CD4-positive, alpha-beta T cell treated with Interleukin-12 subunit alpha and Interleukin-12 subunit beta, for 1 hour (primary cell): ENCODE results near the gene NAPEPLD.
"Not testable (repeated sequence)": the region's sequence is repeated elsewhere in the genome, so short reads cannot be mapped to it uniquely, and the experiment has no call there.

Experiments used
- DNase-seq: peaks from one replicate; pipeline ENCODE4 v3.0.0-alpha.2; 2020

Gene NAPEPLD

DNA sequence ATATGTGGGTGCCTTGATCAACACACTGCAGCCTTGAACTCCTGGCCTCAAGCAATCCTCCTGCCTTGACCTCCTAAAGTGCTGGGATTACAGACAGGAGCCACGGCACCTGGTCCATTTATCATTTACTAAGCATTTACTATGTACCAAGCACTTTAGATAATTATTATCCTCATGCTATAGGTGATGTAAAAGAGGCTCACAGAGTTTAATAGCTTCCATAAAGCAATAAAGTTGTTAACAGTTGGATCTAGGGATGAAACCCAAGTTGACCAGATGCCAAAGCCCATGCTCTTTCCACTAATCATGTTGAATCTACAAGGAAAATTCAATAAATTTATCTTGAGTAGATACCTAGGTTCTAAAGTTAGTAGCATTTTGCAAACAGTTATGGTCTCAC lies 5.0 kb downstream of the NAPEPLD start:
- DNase-seq: no peak

DNA sequence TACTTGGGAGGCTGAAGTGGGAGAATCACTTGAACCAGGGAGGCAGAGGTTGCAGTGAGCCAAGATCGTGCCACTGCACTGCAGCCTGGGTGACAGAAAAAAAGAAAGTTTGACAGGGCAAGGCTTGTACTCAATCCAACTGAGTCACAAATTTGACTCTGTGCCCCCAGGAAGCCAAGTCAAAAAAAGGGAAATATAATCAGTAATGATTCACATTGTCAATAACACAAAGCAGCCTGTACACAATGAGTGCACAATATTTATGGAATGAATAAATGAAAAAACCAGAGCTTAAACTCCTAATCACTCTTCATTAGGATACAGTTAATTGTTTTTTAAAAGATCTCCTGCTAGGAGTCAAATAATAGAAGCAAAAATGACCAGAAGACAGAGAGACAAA lies 6.4 kb downstream of the NAPEPLD start:
- no peak for DNase-seq

DNA sequence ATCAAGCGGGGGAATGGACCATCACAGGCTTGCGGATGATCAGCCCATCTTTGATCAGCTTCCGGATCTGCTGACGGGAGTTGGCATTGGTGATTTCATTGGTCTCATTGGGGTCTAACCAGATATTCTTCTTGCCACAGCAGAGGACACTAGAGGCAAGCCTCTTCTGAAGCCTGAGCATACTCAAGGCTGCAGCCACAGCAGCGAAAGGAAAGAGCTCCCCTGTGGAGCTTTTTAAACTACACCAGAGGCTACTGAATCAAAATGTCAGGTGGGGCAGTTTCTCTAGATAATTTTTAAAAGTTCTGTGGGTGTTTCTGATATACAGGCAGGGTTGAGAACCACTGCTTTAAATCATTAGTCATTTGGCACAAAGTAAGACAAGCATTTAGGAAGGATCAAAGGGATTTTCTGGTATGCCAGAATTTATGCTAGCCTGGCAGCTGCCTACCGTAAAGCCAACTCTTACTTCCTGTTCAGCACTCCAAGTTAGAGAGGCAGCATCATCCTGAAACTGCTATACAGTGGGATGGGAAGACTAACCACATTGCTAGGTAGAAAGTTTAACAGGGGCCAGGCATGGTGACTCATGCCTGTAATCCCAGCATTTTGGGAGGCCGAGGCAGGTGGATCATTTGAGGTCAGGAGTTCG lies 7.0 kb downstream of the NAPEPLD start:
- no peak for DNase-seq

GRCh38 chr7:103140685-103141084 lies 8.2 kb downstream of the NAPEPLD start:
- no peak for DNase-seq

DNA sequence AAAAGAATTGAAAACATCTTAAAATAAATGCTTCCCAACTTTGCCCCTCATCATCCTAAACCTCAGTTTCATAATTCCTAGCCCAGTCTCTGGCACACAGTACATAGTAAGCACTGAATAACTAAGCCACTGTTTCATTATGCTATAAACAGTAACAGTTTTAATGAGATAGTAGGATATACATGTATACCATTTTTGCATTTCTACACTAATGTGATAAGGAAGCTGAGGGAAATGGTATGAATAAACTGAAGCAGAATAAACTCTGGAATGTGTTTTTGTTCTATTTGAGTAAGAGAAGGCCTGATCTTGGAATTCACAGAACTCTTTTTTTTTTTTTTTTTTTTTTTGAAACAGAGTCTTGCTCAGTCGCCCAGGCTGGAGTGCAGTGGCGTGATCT lies 8.8 kb downstream of the NAPEPLD start:
- no peak for DNase-seq

DNA sequence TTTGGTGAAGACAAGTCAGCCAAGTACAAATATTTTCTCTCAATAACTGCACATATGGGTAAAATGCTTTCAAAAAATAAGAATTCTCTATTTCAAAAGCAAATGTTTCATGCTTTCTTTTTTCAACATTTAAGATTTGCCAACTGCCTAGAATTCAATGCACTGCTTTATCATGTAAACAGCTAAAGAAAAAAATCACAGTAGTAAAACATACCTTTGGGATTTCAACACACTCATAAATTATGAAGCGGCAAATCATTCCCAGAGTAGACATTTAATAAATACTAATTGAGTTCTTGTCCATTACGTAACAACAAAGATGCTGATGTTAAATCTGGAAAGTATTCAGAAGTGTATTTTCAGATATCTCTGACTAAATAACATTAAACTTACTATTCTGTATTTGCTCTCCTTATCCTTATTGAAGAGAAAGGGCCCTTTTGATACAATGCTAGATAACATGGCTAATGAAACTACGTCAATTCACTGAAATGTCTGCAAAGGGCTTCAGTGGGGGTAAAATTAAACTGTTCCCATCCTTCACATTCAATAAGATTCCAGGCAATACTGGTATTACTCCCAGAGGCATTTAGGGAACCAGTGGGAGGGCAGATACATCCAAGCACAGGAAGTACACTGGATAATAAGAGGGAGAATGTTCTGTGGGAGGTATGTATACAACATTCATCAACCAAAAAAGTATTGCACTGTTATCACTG lies 13.9 kb downstream of the NAPEPLD start:
- DNase-seq: no peak

DNA sequence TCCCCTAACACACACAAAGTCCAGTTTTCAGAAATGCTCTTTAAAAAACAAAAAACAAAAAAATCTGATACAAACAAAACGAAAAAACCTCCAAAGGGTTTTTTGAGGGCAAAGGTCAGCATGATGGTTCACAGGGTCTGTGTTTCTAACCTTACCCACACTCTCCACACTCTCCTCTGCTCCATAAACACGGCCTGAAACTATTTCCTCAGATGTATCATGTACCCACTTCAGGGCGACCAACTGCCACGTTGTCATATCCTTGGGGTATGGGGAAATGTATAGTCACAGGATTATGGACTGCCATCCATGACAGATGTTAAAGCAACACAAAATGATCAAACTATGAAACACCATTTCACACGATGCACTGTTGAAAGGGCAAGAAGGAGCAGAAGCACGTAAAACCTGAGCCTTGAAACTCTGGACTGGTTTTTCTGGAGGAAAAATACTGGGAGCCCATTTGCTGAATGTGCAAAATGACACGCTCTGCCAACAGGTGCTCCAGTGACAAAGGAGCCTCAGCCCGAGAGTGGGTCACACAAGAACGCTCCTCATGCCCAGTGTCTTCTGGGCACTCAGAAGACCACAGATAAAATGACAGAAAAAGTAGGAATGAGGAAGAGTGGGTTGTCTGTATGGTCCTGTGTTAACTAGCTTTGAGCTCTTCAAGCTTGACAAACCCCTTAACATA lies 15.8 kb downstream of the NAPEPLD start:
- no peak for DNase-seq

GRCh38 chr7:103130901-103131624 lies 17.8 kb downstream of the NAPEPLD start:
- DNase-seq: no peak

GRCh38 chr7:103129702-103130549 lies 19.0 kb downstream of the NAPEPLD start:
- no peak for DNase-seq

DNA sequence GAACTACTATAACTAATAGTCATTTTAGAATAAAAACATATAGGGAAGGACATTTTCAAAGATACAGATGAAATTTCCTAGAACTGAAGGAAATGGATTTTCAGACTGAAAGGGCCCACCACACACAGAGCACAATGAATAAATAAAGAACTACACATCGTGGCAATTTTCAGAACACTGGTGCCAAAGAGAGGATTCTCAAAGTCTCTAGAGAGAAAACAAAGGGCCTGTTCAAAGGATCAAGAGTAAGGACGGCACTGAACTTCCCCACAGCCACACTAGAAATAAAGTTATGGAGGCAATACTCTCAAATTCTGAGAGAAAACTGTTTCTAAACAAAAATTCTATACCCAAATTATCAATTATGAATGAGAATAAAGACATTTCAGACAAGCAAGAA lies 21.9 kb downstream of the NAPEPLD start:
- DNase-seq: no peak

DNA sequence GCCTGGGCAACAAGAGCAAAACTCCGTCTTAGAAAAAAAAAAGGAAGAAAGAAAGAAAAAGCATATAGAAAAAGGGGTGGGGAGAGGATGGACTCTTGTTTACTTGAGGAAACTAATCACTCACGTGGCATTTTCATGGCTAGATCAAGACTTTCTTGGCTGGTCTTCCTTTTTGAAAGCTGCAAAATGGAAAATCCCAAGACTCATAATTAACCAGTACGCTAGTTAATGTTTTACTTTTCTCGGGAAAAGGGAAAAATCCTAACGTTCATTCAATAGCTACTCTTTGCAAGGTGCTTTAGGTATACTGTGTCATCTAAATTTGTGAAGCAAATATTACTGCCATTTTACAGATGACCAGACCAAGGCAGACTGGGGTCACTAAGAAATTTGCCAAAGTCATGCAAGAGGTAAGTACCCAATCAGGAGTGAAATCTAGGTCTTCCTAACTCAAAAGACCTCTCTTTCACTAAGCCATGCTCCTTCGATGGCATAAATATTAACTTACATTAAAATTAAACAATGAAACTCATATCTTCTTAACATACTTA lies 24.4 kb downstream of the NAPEPLD start:
- no peak for DNase-seq

DNA sequence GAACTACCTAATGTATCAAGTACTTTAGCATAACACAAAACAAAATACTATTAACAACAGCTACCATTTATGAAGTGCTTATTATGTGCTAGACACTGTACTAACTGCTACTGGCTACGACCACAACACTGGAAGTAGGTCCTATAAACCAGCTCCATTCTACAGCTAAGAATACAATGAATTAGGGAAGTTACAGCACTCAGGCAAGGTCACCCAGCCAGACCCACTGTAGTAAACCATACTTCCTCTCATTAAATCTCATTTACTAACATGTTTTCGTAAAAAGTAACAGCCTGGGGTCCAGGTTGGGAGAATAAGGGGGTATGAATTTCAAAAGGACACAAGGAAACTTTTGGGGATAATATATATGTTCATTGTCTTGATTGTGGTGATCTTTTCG lies 25.4 kb downstream of the NAPEPLD start:
- DNase-seq: no peak

- no peak for DNase-seq
Observed at GRCh38 chr7:103121641-103122040, 27.3 kb downstream of the NAPEPLD start.

DNA sequence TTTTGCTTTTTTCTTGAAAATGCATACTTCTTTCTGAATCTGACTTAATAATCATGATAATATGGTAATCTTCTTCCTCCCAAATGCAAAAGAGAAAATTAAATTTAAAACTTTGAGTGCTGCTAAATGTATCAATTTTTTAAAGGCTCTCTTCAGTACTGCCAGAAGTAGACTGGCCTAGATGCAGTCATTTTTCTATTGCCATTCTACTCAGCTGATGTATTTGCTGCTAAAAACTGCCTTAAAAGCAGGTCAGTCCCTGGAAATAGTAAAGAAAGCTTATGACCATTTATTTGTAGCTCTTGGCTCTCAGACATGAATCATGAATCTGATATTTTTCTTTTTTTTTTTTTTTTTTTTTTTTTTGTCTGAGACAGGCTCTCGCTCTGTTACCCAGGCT lies 28.5 kb downstream of the NAPEPLD start:
- no peak for DNase-seq

GRCh38 chr7:103119791-103120291 lies 29.1 kb downstream of the NAPEPLD start:
- DNase-seq: no peak

GRCh38 chr7:103117465-103117864 lies 31.4 kb downstream of the NAPEPLD start:
- DNase-seq: no peak

DNA sequence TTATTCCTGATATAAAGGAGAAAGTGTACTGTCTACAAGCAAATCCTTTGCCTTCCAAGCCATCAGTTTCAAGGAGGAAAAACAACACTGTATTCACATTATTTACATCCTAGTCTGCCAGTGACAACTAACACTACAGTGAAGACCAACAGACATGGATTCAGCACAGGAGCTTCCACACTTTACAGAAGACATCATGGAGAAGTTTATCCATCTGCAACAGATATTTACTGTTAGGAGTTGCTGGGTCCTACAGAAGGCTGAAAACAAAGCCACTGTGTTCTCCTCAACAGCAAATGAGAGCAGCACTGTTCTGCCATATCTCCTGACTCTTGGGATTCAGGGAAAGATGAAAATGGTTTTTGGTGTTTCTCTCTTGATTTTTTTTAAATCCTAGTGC lies 31.9 kb downstream of the NAPEPLD start:
- DNase-seq: no peak

GRCh38 chr7:103116511-103116910 lies 32.4 kb downstream of the NAPEPLD start:
- DNase-seq: no peak

DNA sequence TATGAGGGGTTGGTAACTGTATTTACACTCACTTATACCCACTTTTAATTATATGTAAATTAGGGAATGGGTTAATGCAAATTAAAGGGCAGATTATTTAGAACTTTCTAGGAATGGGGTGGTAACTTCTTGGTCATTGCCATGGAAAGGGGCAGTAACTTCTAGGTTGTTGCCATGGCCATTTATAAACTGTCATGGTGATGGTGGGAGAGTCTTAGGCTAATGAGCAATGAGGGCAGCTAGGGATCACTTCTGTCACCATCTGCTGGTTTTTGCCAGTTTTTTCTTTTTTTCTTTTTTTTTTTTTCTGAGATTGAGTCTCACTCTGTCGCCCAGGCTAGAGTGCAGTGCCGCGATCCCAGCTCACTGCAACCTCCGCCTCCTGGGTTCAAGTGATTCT lies 33.1 kb downstream of the NAPEPLD start:
- DNase-seq: no peak

GRCh38 chr7:103114576-103115008 lies 34.3 kb downstream of the NAPEPLD start:
- DNase-seq: no peak

DNA sequence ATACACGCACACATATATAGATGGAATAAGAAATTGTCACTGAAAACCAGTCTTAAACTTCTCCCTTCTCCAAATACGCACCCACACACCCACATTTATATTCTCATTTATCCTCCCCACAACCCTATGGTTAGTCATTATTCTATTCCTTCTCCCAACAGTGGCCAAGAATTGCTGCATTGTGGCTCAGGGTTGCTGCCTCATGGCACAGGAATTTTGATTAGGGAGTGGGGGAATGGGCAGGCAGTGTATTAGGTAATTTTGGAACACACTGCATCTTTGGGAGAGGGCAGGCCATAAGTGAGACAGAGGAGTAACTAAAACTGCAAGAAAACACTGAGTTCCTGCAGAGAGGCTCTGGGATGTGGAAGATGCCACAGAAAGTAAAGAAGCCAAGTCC lies 35.7 kb downstream of the NAPEPLD start:
- no peak for DNase-seq

DNA sequence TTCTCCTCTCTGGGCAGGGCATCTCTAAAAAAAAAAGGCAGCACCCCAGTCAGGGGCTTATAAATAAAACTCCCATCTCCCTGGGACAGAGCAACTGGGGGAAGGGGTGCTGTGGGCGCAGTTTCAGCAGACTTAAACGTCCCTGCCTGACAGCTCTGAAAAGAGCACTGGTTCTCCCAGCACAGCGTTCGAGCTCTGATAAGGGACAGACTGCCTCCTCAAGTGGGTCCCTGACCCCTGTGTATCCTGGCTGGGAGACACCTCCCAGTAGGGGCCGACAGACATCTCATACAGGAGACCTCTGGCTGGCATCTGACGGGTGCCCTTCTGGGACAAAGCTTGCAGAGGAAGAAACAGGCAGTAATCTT lies 42.2 kb downstream of the NAPEPLD start:
- DNase-seq: not testable (repeated sequence)
